GM10266 (cell line): ENCODE data around the gene DUS1L.

Source experiments
- DNase-seq: peaks from one replicate; pipeline ENCODE4 v3.0.0; 2012; ENCODE audit errors: extremely low spot score
- TF ChIP-seq, protein P1 (sequence below): IDR thresholded peaks from 2 replicates; pipeline ENCODE4 v1.5.1; 2012; ENCODE audit warnings: mild to moderate bottlenecking, low read depth; ENCODE audit not compliant: control insufficient read depth, insufficient read depth; ENCODE audit errors: missing control alignments

Gene DUS1L

GRCh38 chr17:82095777-82096708, 30.4 kb upstream of the DUS1L start:
- no peak for DNase-seq
- TF ChIP-seq, protein P1, sequence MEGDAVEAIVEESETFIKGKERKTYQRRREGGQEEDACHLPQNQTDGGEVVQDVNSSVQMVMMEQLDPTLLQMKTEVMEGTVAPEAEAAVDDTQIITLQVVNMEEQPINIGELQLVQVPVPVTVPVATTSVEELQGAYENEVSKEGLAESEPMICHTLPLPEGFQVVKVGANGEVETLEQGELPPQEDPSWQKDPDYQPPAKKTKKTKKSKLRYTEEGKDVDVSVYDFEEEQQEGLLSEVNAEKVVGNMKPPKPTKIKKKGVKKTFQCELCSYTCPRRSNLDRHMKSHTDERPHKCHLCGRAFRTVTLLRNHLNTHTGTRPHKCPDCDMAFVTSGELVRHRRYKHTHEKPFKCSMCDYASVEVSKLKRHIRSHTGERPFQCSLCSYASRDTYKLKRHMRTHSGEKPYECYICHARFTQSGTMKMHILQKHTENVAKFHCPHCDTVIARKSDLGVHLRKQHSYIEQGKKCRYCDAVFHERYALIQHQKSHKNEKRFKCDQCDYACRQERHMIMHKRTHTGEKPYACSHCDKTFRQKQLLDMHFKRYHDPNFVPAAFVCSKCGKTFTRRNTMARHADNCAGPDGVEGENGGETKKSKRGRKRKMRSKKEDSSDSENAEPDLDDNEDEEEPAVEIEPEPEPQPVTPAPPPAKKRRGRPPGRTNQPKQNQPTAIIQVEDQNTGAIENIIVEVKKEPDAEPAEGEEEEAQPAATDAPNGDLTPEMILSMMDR = no peak

- DNase-seq = no peak
- TF ChIP-seq, protein P1 = no peak
These were observed 29.6 kb upstream of the DUS1L start for GRCh38 chr17:82094931-82095776.

DNA sequence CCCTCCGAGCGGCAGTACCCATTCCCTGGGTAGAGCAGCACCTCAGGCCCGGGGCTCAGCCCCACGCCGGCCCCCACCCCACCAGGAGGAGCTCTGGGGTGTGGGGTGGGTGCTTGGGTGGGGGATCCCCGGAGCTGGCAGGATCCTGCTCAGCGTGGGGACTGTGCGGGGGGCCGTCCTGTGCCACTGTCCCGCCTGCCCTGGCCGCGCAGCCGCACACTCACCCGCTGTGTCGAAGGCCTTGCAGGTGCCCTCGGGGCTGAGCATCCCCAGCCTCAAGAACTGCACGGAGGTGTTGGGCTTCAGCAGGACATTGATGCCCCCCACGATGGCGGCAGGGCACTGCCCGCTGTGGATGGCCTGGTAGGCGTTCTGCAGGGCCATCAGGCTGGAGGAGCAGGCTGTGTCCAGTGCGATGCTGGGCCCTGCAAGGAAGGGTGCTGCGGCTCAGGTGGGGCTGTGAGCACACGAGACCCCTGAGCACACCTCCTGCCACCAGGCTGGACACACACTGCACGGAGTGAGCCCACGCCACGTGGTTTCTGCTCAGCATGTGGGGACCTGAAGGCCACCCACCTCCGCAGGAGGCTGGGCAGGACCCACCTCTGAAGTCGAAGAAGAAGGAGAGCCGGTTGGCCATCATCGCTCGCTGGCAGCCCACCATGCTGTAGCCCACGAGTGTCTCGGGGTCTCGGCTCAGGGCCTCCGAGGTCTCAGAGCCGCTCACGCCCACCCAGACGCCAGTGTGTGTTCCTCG, 27.6 kb upstream of the DUS1L start:
- TF ChIP-seq, protein P1 = no peak
- DNase-seq = no peak

DNA sequence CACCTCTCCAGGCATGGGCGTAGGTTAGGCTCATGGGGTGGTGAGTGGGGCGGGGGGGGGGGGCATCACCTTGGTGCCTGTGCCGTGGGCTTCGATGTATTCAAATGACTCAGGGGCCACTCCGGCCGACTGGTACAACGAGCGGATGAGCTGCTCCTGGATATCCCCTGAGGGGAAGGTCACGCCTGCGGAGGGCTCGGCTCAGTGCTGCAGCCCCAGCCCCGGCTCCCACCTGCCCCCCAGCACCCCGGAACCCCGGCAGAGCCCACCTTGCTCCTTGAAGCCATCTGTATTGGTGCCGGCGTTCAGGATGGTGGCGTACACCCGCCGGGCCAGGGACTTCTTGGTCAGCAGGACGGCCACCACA, 27.0 kb upstream of the DUS1L start:
- no peak for DNase-seq
- TF ChIP-seq, protein P1 = no peak

DNA sequence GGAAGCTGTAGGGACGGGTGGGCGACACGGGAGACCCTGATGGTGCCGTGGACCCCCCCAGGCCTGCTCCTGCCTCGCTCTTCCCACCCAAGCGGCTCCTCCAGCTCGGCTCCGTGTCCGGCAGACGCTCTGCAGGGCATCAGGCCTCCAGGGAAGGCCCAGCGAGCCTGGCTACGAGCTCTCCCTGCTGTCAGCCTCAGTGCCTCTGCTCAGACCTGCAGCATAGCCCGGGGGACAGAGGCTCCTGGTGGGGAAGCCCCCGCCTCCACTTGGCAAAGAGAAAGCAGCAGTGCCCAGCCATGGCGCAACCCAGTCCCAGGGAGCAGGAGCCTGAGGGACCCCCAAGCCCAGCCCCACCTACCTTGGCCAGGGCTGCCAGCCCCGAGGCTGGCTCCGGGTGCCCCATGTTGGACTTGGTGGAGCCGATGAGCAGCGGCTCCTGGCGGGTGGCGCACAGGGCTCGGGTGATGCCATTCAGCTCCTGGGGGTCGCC, 26.5 kb upstream of the DUS1L start:
- DNase-seq = no peak
- TF ChIP-seq, protein P1 = no peak

- no peak for DNase-seq
These were observed 25.9 kb upstream of the DUS1L start for GRCh38 chr17:82091264-82092066.

More at GRCh38 chr17:82091264-82092066, 25.9 kb upstream of the DUS1L start:
- TF ChIP-seq, protein P1 = no peak
